K562 (cell line): ENCODE measurements around the gene ALKBH3. TPM values are rescaled to one million over a fixed set of nuclear protein-coding genes. Genes with fewer than 3 reads are reported as not detected.

Experiments used
- HSF4 ChIP-seq: fragments of 250-450 bp; sonication (Bioruptor Pico); IDR thresholded peaks from 2 replicates; pipeline ENCODE4 v2.1.2; 2022; ENCODE audit warnings: mild to moderate bottlenecking, moderate library complexity, borderline replicate concordance
- MTA1 ChIP-seq: fragments of 450-650 bp; IDR thresholded peaks from 2 replicates; pipeline ENCODE4 v1.6.1; 2017; ENCODE audit warnings: borderline replicate concordance
- SIN3B ChIP-seq: fragments of 450-650 bp; IDR thresholded peaks from 2 replicates; pipeline ENCODE4 v1.6.1; 2017; ENCODE audit warnings: low read depth, mild to moderate bottlenecking, moderate library complexity
- TCF3 ChIP-seq: sonication (generic); formaldehyde crosslinking; IDR thresholded peaks from 2 replicates; pipeline ENCODE4 v1.4.0; 2020; ENCODE audit warnings: mild to moderate bottlenecking, missing genetic modification reagents
- TRIM24 ChIP-seq, 2 experiments: fragments of 450-650 bp; IDR thresholded peaks; 2 replicates each; pipeline ENCODE4 v1.6.1; 2016
- ZNF347 ChIP-seq: fragments of 450-650 bp; formaldehyde crosslinking; IDR thresholded peaks from 2 replicates; pipeline ENCODE4 v1.4.0; 2020; ENCODE audit warnings: low read depth, mild to moderate bottlenecking, moderate library complexity
- polyA plus RNA-seq, 8 experiments: library from polyadenylated mRNA; depleted of rRNA in 4 of 8; stranded (reverse) in 5 of 8; unstranded in 3 of 8; fragments of >200 nt; fragmentation: Nextera tagmentation in 2 of 8; fragmentation: Illumina TruSeq in 1 of 8; extraction: Ambion mirVana in 2 of 8; extraction: Trizol in 1 of 8; gene quantifications; 2 replicates each; pipeline versions ENCODE4 v1.2.1 to v1.2.3, GENCODE V29; 2011 to 2014; ENCODE audit warnings: inconsistent platforms in 1 of 8, missing spikeins in 1 of 8
- total RNA-seq, 7 experiments: library from RNA; depleted of rRNA in 6 of 7; stranded (reverse); fragments of >200 nt in 6 of 7; fragmentation: Illumina TruSeq in 2 of 7; extraction: Trizol in 2 of 7; gene quantifications; 2 replicates each; pipeline versions ENCODE4 v1.2.1 to v1.2.3, GENCODE V29; 2011 to 2021; ENCODE audit warnings: low replicate concordance in 1 of 7
- TF ChIP-seq, protein P1 (sequence below), 2 experiments: fragments of 150-350 bp in 1 of 2; IDR thresholded peaks; 2 replicates each; pipeline ENCODE4 v1.6.1; 2012 to 2016; ENCODE audit warnings: low read depth in 2 of 2, low read length in 2 of 2, mild to moderate bottlenecking in 1 of 2, moderate library complexity in 1 of 2
- TF ChIP-seq, protein P2 (sequence below): sonication (generic); formaldehyde crosslinking; IDR thresholded peaks from 2 replicates; pipeline ENCODE4 v1.8.1; 2023; ENCODE audit warnings: missing genetic modification reagents, mild to moderate bottlenecking, borderline replicate concordance
- TF ChIP-seq, protein P3 (sequence below): fragments of 250-450 bp; sonication (Bioruptor Pico); IDR thresholded peaks from 2 replicates; pipeline ENCODE4 v1.5.0; 2020; ENCODE audit warnings: mild to moderate bottlenecking, borderline replicate concordance
- TF ChIP-seq, protein P4 (sequence below): sonication (generic); formaldehyde crosslinking; IDR thresholded peaks from 2 replicates; pipeline ENCODE4 v1.8.1; 2022; ENCODE audit warnings: missing genetic modification reagents
- TF ChIP-seq, protein P5 (sequence below): IDR thresholded peaks from 3 replicates; pipeline ENCODE4 v1.6.1; 2011; ENCODE audit warnings: borderline replicate concordance, mild to moderate bottlenecking; ENCODE audit not compliant: insufficient read length, insufficient read depth

ALKBH3 gene
- total and polyA plus RNA-seq, 9 of the 15 experiments (the other 6 are each of a cell fraction or from before 2014, with no cell fraction given), result 16.0 to 49.9 (median 36.5) TPM

DNA sequence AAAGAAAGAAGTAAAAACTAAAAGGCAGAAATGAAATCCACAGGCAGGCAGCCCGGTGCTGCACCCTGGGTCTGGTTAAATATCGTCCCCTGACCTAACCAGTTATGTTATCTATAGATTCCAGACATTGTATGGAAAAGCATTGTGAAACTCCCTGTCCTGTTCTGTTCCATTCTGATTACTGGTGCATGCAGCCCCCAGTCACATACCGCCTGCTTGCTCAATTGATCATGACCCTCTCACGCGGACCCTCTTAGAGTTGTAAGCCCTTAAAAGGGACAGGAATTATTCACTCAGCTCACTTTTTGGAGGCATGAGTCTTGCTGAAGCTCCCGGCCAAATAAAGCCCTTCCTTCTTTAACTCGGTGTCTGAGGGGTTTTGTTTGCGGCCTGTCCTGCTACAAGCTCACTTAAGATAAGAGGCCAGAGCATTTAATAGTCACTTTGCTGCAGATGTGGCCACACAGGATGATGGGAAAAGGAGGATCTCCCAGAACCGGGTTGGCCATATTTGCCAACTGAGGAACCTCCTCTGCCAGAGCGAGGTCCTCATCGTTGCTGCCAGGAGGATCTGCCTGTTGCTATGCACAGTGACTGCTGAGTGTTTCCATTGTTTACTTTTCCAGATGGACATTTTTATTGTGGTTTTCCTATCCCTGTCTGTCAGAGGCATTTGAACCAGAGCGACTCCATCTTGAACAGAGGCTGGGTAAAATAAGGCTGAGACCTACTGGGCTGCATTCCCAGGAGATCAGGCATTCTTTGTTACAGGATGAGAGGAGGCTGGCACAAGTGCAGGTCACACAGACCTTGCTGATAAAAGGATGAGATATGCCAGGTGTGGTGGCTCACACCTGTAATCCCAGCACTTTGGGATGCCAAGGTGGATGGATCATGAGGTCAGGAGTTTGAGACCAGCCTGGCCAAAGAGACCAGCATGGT lies 72.0 kb downstream of the ALKBH3 start (continued):
- TF ChIP-seq, protein P1, sequence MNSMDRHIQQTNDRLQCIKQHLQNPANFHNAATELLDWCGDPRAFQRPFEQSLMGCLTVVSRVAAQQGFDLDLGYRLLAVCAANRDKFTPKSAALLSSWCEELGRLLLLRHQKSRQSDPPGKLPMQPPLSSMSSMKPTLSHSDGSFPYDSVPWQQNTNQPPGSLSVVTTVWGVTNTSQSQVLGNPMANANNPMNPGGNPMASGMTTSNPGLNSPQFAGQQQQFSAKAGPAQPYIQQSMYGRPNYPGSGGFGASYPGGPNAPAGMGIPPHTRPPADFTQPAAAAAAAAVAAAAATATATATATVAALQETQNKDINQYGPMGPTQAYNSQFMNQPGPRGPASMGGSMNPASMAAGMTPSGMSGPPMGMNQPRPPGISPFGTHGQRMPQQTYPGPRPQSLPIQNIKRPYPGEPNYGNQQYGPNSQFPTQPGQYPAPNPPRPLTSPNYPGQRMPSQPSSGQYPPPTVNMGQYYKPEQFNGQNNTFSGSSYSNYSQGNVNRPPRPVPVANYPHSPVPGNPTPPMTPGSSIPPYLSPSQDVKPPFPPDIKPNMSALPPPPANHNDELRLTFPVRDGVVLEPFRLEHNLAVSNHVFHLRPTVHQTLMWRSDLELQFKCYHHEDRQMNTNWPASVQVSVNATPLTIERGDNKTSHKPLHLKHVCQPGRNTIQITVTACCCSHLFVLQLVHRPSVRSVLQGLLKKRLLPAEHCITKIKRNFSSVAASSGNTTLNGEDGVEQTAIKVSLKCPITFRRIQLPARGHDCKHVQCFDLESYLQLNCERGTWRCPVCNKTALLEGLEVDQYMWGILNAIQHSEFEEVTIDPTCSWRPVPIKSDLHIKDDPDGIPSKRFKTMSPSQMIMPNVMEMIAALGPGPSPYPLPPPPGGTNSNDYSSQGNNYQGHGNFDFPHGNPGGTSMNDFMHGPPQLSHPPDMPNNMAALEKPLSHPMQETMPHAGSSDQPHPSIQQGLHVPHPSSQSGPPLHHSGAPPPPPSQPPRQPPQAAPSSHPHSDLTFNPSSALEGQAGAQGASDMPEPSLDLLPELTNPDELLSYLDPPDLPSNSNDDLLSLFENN (IDR thresholded peaks at IDR 0.05; ENCODE audit: low read depth in 2 of 2, low read length in 2 of 2), result peak in 1 of 2 experiments; percentile 89; a peak in 2 of 4 replicates
- TF ChIP-seq ZNF347 (peak; percentile 61; the same call in 1 of the 2 replicates), HSF4 (CRISPR knock-in tag) (peak; percentile 99), TCF3 (CRISPR knock-in tag) (peak; percentile 97), SIN3B (no peak), TRIM24 (IDR thresholded peaks at IDR 0.05) (peak; percentile 97 to 98), MTA1 (no peak)
- TF ChIP-seq, protein P2, sequence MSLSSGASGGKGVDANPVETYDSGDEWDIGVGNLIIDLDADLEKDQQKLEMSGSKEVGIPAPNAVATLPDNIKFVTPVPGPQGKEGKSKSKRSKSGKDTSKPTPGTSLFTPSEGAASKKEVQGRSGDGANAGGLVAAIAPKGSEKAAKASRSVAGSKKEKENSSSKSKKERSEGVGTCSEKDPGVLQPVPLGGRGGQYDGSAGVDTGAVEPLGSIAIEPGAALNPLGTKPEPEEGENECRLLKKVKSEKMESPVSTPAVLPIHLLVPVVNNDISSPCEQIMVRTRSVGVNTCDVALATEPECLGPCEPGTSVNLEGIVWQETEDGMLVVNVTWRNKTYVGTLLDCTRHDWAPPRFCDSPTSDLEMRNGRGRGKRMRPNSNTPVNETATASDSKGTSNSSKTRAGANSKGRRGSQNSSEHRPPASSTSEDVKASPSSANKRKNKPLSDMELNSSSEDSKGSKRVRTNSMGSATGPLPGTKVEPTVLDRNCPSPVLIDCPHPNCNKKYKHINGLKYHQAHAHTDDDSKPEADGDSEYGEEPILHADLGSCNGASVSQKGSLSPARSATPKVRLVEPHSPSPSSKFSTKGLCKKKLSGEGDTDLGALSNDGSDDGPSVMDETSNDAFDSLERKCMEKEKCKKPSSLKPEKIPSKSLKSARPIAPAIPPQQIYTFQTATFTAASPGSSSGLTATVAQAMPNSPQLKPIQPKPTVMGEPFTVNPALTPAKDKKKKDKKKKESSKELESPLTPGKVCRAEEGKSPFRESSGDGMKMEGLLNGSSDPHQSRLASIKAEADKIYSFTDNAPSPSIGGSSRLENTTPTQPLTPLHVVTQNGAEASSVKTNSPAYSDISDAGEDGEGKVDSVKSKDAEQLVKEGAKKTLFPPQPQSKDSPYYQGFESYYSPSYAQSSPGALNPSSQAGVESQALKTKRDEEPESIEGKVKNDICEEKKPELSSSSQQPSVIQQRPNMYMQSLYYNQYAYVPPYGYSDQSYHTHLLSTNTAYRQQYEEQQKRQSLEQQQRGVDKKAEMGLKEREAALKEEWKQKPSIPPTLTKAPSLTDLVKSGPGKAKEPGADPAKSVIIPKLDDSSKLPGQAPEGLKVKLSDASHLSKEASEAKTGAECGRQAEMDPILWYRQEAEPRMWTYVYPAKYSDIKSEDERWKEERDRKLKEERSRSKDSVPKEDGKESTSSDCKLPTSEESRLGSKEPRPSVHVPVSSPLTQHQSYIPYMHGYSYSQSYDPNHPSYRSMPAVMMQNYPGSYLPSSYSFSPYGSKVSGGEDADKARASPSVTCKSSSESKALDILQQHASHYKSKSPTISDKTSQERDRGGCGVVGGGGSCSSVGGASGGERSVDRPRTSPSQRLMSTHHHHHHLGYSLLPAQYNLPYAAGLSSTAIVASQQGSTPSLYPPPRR, result peak; percentile 91; the same call in 1 of the 2 replicates
- TF ChIP-seq, protein P3, sequence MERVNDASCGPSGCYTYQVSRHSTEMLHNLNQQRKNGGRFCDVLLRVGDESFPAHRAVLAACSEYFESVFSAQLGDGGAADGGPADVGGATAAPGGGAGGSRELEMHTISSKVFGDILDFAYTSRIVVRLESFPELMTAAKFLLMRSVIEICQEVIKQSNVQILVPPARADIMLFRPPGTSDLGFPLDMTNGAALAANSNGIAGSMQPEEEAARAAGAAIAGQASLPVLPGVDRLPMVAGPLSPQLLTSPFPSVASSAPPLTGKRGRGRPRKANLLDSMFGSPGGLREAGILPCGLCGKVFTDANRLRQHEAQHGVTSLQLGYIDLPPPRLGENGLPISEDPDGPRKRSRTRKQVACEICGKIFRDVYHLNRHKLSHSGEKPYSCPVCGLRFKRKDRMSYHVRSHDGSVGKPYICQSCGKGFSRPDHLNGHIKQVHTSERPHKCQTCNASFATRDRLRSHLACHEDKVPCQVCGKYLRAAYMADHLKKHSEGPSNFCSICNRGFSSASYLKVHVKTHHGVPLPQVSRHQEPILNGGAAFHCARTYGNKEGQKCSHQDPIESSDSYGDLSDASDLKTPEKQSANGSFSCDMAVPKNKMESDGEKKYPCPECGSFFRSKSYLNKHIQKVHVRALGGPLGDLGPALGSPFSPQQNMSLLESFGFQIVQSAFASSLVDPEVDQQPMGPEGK, result peak; percentile 71; the same call in 1 of the 2 replicates
- TF ChIP-seq, protein P4, sequence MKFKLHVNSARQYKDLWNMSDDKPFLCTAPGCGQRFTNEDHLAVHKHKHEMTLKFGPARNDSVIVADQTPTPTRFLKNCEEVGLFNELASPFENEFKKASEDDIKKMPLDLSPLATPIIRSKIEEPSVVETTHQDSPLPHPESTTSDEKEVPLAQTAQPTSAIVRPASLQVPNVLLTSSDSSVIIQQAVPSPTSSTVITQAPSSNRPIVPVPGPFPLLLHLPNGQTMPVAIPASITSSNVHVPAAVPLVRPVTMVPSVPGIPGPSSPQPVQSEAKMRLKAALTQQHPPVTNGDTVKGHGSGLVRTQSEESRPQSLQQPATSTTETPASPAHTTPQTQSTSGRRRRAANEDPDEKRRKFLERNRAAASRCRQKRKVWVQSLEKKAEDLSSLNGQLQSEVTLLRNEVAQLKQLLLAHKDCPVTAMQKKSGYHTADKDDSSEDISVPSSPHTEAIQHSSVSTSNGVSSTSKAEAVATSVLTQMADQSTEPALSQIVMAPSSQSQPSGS (CRISPR knock-in tag), result no peak
- TF ChIP-seq, protein P5, sequence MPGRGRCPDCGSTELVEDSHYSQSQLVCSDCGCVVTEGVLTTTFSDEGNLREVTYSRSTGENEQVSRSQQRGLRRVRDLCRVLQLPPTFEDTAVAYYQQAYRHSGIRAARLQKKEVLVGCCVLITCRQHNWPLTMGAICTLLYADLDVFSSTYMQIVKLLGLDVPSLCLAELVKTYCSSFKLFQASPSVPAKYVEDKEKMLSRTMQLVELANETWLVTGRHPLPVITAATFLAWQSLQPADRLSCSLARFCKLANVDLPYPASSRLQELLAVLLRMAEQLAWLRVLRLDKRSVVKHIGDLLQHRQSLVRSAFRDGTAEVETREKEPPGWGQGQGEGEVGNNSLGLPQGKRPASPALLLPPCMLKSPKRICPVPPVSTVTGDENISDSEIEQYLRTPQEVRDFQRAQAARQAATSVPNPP, result no peak
